HEK293 (cell line): ENCODE results near the gene DPYD.

ENCODE experiments used
- CTCF ChIA-PET: fragments of 350-600 bp; formaldehyde crosslinking; extraction: SDS; loops from one replicate; lab custom pipeline; 2021; ENCODE audit warnings: antibody characterized with exemption; lab: Yijun Ruan, JAX
- POLR2A ChIA-PET: fragments of 300-600 bp; formaldehyde crosslinking; extraction: SDS; loops from one replicate; lab custom pipeline; 2020; ENCODE audit warnings: antibody characterized with exemption, inconsistent platforms; lab: Yijun Ruan, JAX
- H3K27ac ChIP-seq: fragments of 200-500 bp; sonication (Bioruptor generic); 2 replicates; pipeline ENCODE4 v1.5.1; 2014; ENCODE audit warnings: low read depth, low read length, control low read depth, inconsistent platforms; ENCODE audit errors: extremely low read depth
- H3K36me3 ChIP-seq, 2 experiments: fragments of 200-500 bp in 1 of 2; sonication (Bioruptor generic) in 1 of 2; 1 replicate in 1 of 2; 2 replicates in 1 of 2; pipeline ENCODE4 v1.5.1; 2014 to 2017; ENCODE audit warnings: inconsistent platforms in 2 of 2, low read length in 2 of 2; ENCODE audit not compliant: control insufficient read depth in 2 of 2, insufficient read depth in 1 of 2
- H3K4me1 ChIP-seq: fragments of 200-500 bp; sonication (Bioruptor generic); 2 replicates; pipeline ENCODE4 v1.5.1; 2014; ENCODE audit warnings: mild to moderate bottlenecking, low read length, inconsistent platforms; ENCODE audit not compliant: control insufficient read depth, insufficient read depth
- H3K4me3 ChIP-seq: 2 replicates; pipeline ENCODE4 v1.5.1; 2011; ENCODE audit warnings: low read depth, mild to moderate bottlenecking, control low read depth, low read length, moderate library complexity
- H3K9me3 ChIP-seq: fragments of 200-500 bp; sonication (Bioruptor generic); 2 replicates; pipeline ENCODE4 v1.5.1; 2014; ENCODE audit warnings: low read depth, low read length, inconsistent platforms; ENCODE audit not compliant: control insufficient read depth, insufficient read depth
- GLIS1 ChIP-seq: fragments of 450-650 bp; formaldehyde crosslinking; IDR thresholded peaks from 2 replicates; pipeline ENCODE4 v1.5.1; 2016; ENCODE audit warnings: missing biosample characterization, missing genetic modification characterization
- HIC1 ChIP-seq: fragments of 450-650 bp; formaldehyde crosslinking; IDR thresholded peaks from 2 replicates; pipeline ENCODE4 v1.5.1; 2016; ENCODE audit warnings: missing biosample characterization, missing genetic modification characterization
- HOXD13 ChIP-seq: sonication (generic); formaldehyde crosslinking; IDR thresholded peaks from 2 replicates; pipeline ENCODE4 v1.8.0; 2022; ENCODE audit warnings: missing genetic modification reagents, borderline replicate concordance
- KLF17 ChIP-seq: fragments of 450-650 bp; formaldehyde crosslinking; IDR thresholded peaks from 2 replicates; pipeline ENCODE4 v1.5.1; 2016; ENCODE audit warnings: missing biosample characterization, missing genetic modification characterization
- WT1 ChIP-seq: fragments of 450-650 bp; formaldehyde crosslinking; IDR thresholded peaks from 2 replicates; pipeline ENCODE4 v1.5.1; 2016; ENCODE audit warnings: missing biosample characterization, missing genetic modification characterization
- ZNF280C ChIP-seq: fragments of 450-650 bp; formaldehyde crosslinking; IDR thresholded peaks from 2 replicates; pipeline ENCODE4 v1.5.1; 2016; ENCODE audit warnings: missing biosample characterization, missing genetic modification characterization
- ZNF292 ChIP-seq: fragments of 450-650 bp; formaldehyde crosslinking; IDR thresholded peaks from 2 replicates; pipeline ENCODE4 v1.5.1; 2016; ENCODE audit warnings: low read depth, missing biosample characterization, missing genetic modification characterization, borderline replicate concordance
- ZNF37A ChIP-seq: fragments of 450-650 bp; IDR thresholded peaks from 2 replicates; pipeline ENCODE4 v1.5.1; 2018; ENCODE audit warnings: missing biosample characterization, missing genetic modification characterization
- ZNF473 ChIP-seq: fragments of 450-650 bp; formaldehyde crosslinking; IDR thresholded peaks from 2 replicates; pipeline ENCODE4 v1.5.1; 2017; ENCODE audit warnings: missing biosample characterization, missing genetic modification characterization
- ZNF518A ChIP-seq: fragments of 450-650 bp; formaldehyde crosslinking; conservative IDR thresholded peaks from 2 replicates; pipeline ENCODE4 v1.5.1; 2016; ENCODE audit warnings: low read depth, missing biosample characterization, missing genetic modification characterization
- ZNF544 ChIP-seq: fragments of 450-650 bp; formaldehyde crosslinking; IDR thresholded peaks from 2 replicates; pipeline ENCODE4 v1.5.0; 2017; ENCODE audit warnings: missing biosample characterization, missing genetic modification characterization
- ZNF560 ChIP-seq: fragments of 450-650 bp; formaldehyde crosslinking; IDR thresholded peaks from 2 replicates; pipeline ENCODE4 v1.5.1; 2017; ENCODE audit warnings: missing biosample characterization, missing genetic modification characterization, borderline replicate concordance
- ZNF626 ChIP-seq: fragments of 450-650 bp; sonication (Bioruptor Pico); formaldehyde crosslinking; IDR thresholded peaks from 2 replicates; pipeline ENCODE4 v1.5.1; 2018; ENCODE audit warnings: missing biosample characterization, missing genetic modification characterization, inconsistent platforms
- ZNF629 ChIP-seq: fragments of 450-650 bp; formaldehyde crosslinking; IDR thresholded peaks from 2 replicates; pipeline ENCODE4 v1.5.1; 2017; ENCODE audit warnings: missing biosample characterization, missing genetic modification characterization
- ZNF670 ChIP-seq: fragments of 450-650 bp; formaldehyde crosslinking; IDR thresholded peaks from 2 replicates; pipeline ENCODE4 v1.5.1; 2016; ENCODE audit warnings: missing biosample characterization, missing genetic modification characterization, low read depth
- ZSCAN30 ChIP-seq: fragments of 450-650 bp; IDR thresholded peaks from 2 replicates; pipeline ENCODE4 v1.5.1; 2018; ENCODE audit warnings: missing biosample characterization, mild to moderate bottlenecking, missing genetic modification characterization, moderate library complexity

Gene DPYD

GRCh38 chr1:97960470-97960869, 39.6 kb upstream of the DPYD start:
- CTCF ChIA-PET: no interaction called here

GRCh38 chr1:97947695-97948094, 26.9 kb upstream of the DPYD start:
- no peaks in the 10 kb centered on the region for H3K9me3 ChIP-seq
- ChIA-PET POLR2A (no interaction called here), CTCF (no interaction called here)
- H3K4me3 ChIP-seq: no peak overlapping the region
- TF ChIP-seq GLIS1 (tag by site-specific recombination) (no peak), ZNF560 (tag by site-specific recombination) (no peak), ZNF292 (no peak), HIC1 (tag by site-specific recombination) (no peak), HOXD13 (CRISPR knock-in tag) (no peak), ZNF280C (no peak), ZNF670 (tag by site-specific recombination) (no peak), ZNF473 (no peak), ZNF629 (tag by site-specific recombination) (no peak), KLF17 (no peak), ZNF626 (no peak), ZNF518A (tag by site-specific recombination) (no peak), ZNF37A (tag by site-specific recombination) (no peak), ZNF544 (tag by site-specific recombination) (no peak), ZSCAN30 (no peak)
- no peaks in the 10 kb centered on the region for H3K36me3 ChIP-seq
- H3K27ac ChIP-seq: no peak overlapping the region
- H3K4me1 ChIP-seq: no peaks in the 10 kb centered on the region

More at GRCh38 chr1:97960470-97960869, 39.6 kb upstream of the DPYD start:
- POLR2A ChIA-PET: no interaction called here
- no peak overlapping the region for H3K4me3 ChIP-seq
- no peak overlapping the region for H3K27ac ChIP-seq
- no peaks in the 10 kb centered on the region; the same call in 1 of the 2 replicates for H3K4me1 ChIP-seq
- no peaks in the 10 kb centered on the region for H3K36me3 ChIP-seq
- no peak for TF ChIP-seq WT1 (tag by site-specific recombination)
- H3K9me3 ChIP-seq: no peaks in the 10 kb centered on the region
